Measurements from ENCODE around the gene LRATD1. TPM values are rescaled to one million over a fixed set of nuclear protein-coding genes. Genes with fewer than 3 reads are reported as not detected.

Gene LRATD1
- total RNA-seq, 4 donors from 2014 or later, result 1.9 to 12.7 (median 9.7) TPM

DNA sequence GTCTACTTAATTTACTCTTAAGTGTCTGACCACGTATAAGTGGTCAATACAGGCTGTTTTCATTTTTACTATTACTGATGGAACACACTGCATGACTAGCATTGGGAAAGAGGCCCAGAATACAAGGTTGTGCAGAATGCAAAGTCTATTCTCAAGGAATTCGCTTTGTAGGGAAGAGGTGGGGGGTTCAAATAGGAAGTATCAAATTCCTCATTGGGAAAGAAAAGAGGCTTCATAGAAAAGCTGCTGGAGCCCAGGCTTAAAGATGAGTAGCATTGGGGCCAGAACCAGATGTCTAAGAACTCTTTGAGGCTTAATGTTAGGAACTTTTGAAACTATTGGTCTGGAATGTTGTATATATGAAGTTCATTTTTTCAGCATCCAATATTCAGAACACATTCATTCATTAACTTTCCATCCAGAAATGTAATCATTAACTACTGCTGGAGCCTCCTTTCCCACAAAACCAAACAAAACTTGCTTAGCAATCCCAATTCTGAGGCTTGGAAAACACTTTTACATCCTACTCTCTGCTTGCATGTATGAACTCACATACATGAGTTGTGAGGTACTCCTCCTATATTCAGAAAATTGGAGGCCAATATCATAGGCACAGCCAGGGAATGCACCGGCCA, 994 bp upstream of the LRATD1 start:
- Histone ChIP-seq H3K27ac (no peak overlapping the region), H3K4me1 (peaks cover 0 to 46% (median 10%) of the 10 kb centered on the region in 3 donors), H3K9me3 (no peaks in the 10 kb centered on the region), H3K27me3 (peaks cover 37% of the 10 kb centered on the region), H3K36me3 (no peaks in the 10 kb centered on the region), H3K4me3 (peak overlapping the region in 1 of 2 donors; percentile 69)
- no peak for TF ChIP-seq POLR2A (IDR thresholded peaks at IDR 0.05)
- TF ChIP-seq EP300 (IDR thresholded peaks at IDR 0.05), result no peak
- TF ChIP-seq CTCF (IDR thresholded peaks at IDR 0.05), result no peak
- no peak for ATAC-seq
- 73 to 82% methylated on average over 2 of the region's 3 CpGs for WGBS, 2 donors (ENCODE audit: low coverage in 1 of 2)

DNA sequence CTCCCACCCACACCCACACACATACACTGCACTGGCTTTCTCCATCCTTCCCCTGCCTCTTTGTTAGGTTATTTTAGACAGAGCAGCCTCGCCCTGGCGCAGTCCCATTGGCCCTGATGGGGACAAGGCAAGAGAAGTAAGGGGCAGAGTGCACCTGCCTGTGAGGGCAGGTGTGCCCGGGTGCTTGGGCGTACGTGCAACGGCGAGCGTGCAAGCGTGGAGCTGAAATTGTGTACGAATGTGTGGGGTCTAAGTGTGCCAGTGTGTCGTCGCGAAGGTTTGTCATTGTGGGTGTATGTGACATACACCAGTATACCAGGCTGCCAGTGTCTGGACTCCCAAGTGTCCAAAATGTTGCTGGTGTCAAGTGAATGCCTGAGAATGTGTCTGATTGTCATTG, 544 bp downstream of the LRATD1 start:
- Histone ChIP-seq H3K27me3 (peaks cover 37% of the 10 kb centered on the region), H3K4me3 (peak overlapping the region; percentile 46 to 69), H3K36me3 (no peaks in the 10 kb centered on the region), H3K9me3 (no peaks in the 10 kb centered on the region), H3K4me1 (peaks cover 0 to 59% (median 10%) of the 10 kb centered on the region in 3 donors), H3K27ac (peak overlapping the region in 3 of 4 donors; percentile 55 to 70 (median 63))
- TF ChIP-seq EP300 (IDR thresholded peaks at IDR 0.05) (no peak), POLR2AphosphoS5 (IDR thresholded peaks at IDR 0.05) (no peak), CTCF (IDR thresholded peaks at IDR 0.05) (no peak), POLR2A (IDR thresholded peaks at IDR 0.05) (no peak)
- WGBS, 2 donors (ENCODE audit: low coverage in 1 of 2), result 0% methylated on average over 8 of the region's 13 CpGs; no CpG with 5 or more reads in 1 of the 2 donors
- ATAC-seq, result no peak

DNA sequence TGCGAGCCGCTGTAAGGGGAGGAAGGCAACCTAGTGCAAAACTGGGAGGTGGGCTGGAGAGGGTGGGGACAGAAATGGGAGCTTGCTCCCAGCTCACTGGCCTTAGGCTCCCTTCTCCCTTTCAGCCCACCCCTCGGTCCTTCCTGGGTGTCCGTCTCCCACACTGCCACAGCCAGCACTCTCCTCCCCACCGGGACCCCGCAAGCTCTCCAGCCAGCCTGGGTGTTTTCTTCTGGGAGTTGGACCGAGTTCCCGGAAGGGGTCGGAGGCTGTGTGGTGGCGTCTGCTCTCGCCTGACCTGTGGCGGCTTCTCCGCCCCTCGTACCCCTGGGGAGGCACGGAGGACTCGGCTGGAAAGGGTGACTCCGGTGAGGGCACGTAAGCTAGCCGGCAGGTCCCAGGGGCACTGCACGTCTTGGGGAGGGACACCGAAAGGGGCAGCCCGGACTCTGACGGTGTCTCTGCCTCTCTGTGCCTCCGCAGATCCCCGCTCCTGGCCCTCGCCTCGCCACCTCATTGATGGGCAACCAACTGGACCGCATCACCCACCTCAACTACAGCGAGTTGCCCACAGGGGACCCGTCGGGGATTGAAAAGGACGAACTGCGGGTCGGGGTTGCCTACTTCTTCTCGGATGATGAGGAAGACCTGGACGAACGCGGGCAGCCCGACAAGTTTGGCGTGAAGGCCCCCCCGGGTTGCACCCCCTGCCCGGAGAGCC, 1.1 kb downstream of the LRATD1 start:
- H3K9me3 ChIP-seq, result no peaks in the 10 kb centered on the region
- 2 to 10% methylated on average over 2 to 12 of the region's 42 CpGs for whole genome bisulfite sequencing, 2 donors (ENCODE audit: low coverage in 1 of 2)
- H3K4me1 ChIP-seq, result peaks cover 0 to 59% (median 10%) of the 10 kb centered on the region in 3 donors
- TF ChIP-seq POLR2A (IDR thresholded peaks at IDR 0.05), result no peak
- H3K36me3 ChIP-seq, result no peaks in the 10 kb centered on the region
- H3K27me3 ChIP-seq, result peaks cover 37% of the 10 kb centered on the region
- no peak for ATAC-seq
- peak overlapping the region in 3 of 4 donors; percentile 90 to 92 (median 92) for H3K27ac ChIP-seq
- H3K4me3 ChIP-seq, result peak overlapping the region; percentile 46 to 69

GRCh38 chr2:14634182-14634488, 1.6 kb downstream of the LRATD1 start:
- Histone ChIP-seq H3K4me1 (peaks cover 0 to 59% (median 10%) of the 10 kb centered on the region in 3 donors), H3K4me3 (peak overlapping the region; percentile 46 to 69), H3K9me3 (no peaks in the 10 kb centered on the region), H3K27me3 (peaks cover 37% of the 10 kb centered on the region), H3K36me3 (no peaks in the 10 kb centered on the region), H3K27ac (peak overlapping the region in 3 of 4 donors; percentile 90 to 92 (median 92))
- no peak for TF ChIP-seq POLR2A (IDR thresholded peaks at IDR 0.05)
- no peak for TF ChIP-seq EP300 (IDR thresholded peaks at IDR 0.05)
- TF ChIP-seq POLR2AphosphoS5 (IDR thresholded peaks at IDR 0.05), result no peak
- TF ChIP-seq CTCF (IDR thresholded peaks at IDR 0.05), result no peak
- 0% methylated on average over 7 to 10 of the region's 31 CpGs for WGBS, 2 donors (ENCODE audit: low coverage in 1 of 2)
- ATAC-seq, result no peak

DNA sequence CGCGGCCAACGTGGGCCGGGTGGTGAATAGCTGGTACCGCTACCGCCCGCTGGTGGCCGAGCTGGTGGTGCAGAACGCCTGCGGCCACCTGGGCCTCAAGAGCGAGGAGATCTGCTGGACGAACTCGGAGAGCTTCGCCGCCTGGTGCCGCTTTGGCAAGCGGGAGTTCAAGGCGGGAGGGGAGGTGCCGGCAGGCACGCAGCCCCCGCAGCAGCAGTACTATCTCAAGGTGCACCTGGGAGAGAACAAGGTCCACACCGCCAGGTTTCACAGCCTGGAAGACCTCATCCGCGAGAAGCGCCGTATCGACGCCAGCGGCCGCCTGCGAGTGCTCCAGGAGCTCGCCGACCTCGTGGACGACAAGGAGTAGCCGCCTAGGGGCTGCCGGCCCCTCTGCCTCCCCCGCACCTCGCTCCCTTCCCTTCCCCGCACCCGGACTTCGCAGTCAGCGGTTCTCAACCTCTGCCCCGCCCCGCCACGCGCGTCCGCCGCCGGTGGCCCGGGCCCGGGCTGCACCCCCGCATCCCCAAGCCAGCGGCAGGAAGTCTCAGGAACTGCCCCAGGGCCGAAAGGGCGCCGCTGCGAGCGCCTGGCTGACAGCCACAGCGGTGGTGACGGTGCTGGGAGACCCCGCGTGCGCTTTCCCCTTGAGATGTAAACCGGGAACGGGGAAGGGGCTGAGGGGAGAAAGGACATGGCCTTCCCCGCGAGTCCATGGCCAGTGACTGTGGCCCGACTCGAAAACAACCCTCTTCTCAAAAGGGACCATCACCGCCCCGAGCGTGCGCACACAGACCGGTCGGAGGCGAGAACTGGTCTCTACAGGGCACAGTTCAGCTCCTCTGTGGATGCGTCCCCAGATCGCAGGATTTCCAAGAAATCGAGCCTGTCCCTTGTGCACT, 2.2 kb downstream of the LRATD1 start:
- peak; percentile 76 for ATAC-seq
- H3K4me1 ChIP-seq, result peaks cover 0 to 59% (median 10%) of the 10 kb centered on the region in 3 donors

More for the DNA sequence above, 2.2 kb downstream of the LRATD1 start:
- Histone ChIP-seq H3K9me3 (no peaks in the 10 kb centered on the region), H3K27ac (peak overlapping the region; percentile 86 to 92 (median 91)), H3K27me3 (peaks cover 37% of the 10 kb centered on the region), H3K4me3 (peak overlapping the region; percentile 46 to 69), H3K36me3 (no peaks in the 10 kb centered on the region)
- peak in 1 of 2 donors; percentile 26 for TF ChIP-seq POLR2A (IDR thresholded peaks at IDR 0.05)
- TF ChIP-seq EP300 (IDR thresholded peaks at IDR 0.05), result no peak
- peak; percentile 75 to 90 (median 79) for TF ChIP-seq CTCF (IDR thresholded peaks at IDR 0.05)
- TF ChIP-seq POLR2AphosphoS5 (IDR thresholded peaks at IDR 0.05), result peak; percentile 49
- WGBS, 2 donors (ENCODE audit: low coverage in 1 of 2), result no CpG with 5 or more reads among the region's 81 CpGs

Data from gastroesophageal sphincter (tissue), 4 donors.